Skeletal muscle tissue (tissue), 4 donors: ENCODE measurements around the gene OTC. TPM values are rescaled to one million over a fixed set of nuclear protein-coding genes. Genes with fewer than 3 reads are reported as not detected.

Experiments
- H3K27ac ChIP-seq: one replicate; pipeline ENCODE4 v1.7.0; 2013; ENCODE audit warnings: mild to moderate bottlenecking, low read depth, low read length, inconsistent platforms
- H3K27me3 ChIP-seq, 3 donors: one replicate each; pipeline ENCODE4 v1.7.0; 2013; ENCODE audit warnings: low read length in 3 of 3; ENCODE audit not compliant: control insufficient read depth in 3 of 3, insufficient read depth in 3 of 3
- H3K36me3 ChIP-seq, 3 donors: one replicate each; pipeline ENCODE4 v1.7.0; 2013; ENCODE audit warnings: low read length in 3 of 3; ENCODE audit not compliant: control insufficient read depth in 3 of 3, insufficient read depth in 3 of 3
- H3K4me1 ChIP-seq, 3 donors: one replicate each; pipeline ENCODE4 v1.7.0; 2013; ENCODE audit warnings: low read length in 3 of 3, mild to moderate bottlenecking in 3 of 3; ENCODE audit not compliant: control insufficient read depth in 3 of 3, insufficient read depth in 3 of 3
- H3K4me3 ChIP-seq, 3 donors: one replicate each; pipeline ENCODE4 v1.7.0; 2013; ENCODE audit warnings: low read length in 3 of 3
- H3K9ac ChIP-seq, 3 donors: one replicate each; pipeline ENCODE4 v1.7.0; 2013; ENCODE audit warnings: low read length in 3 of 3, mild to moderate bottlenecking in 3 of 3, moderate library complexity in 2 of 3, low read depth in 1 of 3
- H3K9me3 ChIP-seq, 3 donors: one replicate each; pipeline ENCODE4 v1.7.0; 2013; ENCODE audit warnings: low read length in 3 of 3; ENCODE audit not compliant: control insufficient read depth in 3 of 3
- total RNA-seq: library from RNA; depleted of rRNA; stranded (reverse); fragments of >200 nt; gene quantifications from one replicate; pipeline ENCODE4 v1.2.3, GENCODE V29; 2014
- donor health status: Osteomylitis.

OTC gene
- total RNA-seq, 1 donor from 2014 or later: not detected

DNA sequence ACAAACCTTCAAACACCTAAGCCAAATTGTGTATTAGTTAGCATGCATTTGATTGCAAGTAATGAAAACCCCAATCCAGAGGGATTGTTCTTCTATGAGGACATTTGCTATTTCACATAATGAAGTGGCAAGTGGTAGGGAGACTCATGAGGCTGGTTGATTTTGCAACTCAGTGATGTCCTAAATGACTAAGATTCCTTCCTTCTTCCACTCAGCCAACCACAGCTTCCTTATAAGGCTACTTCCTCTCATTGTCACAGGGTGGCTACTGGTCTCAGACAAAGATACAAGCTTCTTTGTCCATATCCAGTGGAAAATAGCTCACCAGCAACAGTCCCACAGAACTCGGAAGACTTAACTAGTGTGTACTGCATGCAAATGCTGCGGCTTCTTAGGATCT is 5.3 kb upstream of the OTC start:
- no peaks in the 10 kb centered on the region for H3K4me1 ChIP-seq
- no peak overlapping the region for H3K27ac ChIP-seq
- no peaks in the 10 kb centered on the region for H3K27me3 ChIP-seq
- no peak overlapping the region for H3K4me3 ChIP-seq
- no peaks in the 10 kb centered on the region for H3K36me3 ChIP-seq
- no peaks in the 10 kb centered on the region for H3K9me3 ChIP-seq
- no peak overlapping the region for H3K9ac ChIP-seq

DNA sequence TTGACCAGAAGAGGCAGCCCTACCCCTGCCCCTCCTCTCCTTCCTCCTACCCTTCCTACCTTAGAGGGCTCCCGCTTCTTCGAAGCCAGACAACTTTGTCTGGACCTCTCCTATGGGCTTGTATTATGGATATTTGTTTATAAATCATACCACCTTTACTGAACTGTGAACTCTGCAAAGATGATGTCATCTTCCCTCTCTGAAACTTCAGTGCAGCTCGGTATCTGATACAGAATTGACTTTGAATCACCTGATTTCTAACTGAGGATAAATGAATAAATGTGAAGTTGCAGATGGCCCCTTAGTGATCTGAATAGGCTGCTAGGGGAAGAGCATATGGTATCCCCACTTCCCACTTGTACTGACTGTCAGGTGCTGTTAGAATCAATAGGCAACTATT is 1.1 kb upstream of the OTC start:
- Histone ChIP-seq H3K27ac (no peak overlapping the region), H3K4me3 (no peak overlapping the region)

DNA sequence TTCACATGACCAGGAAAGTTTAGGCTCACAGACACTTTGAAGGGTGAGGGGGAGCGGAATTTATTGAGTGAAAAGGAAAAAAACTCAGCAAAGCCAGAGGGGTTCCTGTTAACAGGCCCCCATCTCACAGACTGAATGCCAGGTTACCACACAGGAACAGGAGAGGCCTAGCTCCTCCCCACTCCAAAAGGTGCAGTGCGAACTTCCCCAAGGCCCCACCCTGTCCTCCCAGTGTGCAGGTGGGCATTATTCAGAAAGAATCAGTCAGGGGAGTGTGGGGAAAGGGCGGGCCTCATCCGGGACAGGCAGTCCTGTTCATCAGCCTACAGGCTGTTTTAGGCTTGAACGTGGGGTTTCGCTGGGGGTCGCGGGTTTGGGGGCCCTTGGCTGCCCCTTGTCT is 4.0 kb downstream of the OTC start:
- H3K27ac ChIP-seq: no peak overlapping the region
- no peaks in the 10 kb centered on the region for H3K36me3 ChIP-seq
- H3K9me3 ChIP-seq: no peaks in the 10 kb centered on the region
- no peaks in the 10 kb centered on the region for H3K4me1 ChIP-seq
- no peak overlapping the region for H3K4me3 ChIP-seq
- no peaks in the 10 kb centered on the region for H3K27me3 ChIP-seq
- no peak overlapping the region for H3K9ac ChIP-seq

More for the DNA sequence above, 1.1 kb upstream of the OTC start:
- no peaks in the 10 kb centered on the region for H3K4me1 ChIP-seq
- no peaks in the 10 kb centered on the region for H3K36me3 ChIP-seq
- H3K27me3 ChIP-seq: no peaks in the 10 kb centered on the region
- H3K9me3 ChIP-seq: no peaks in the 10 kb centered on the region
- H3K9ac ChIP-seq: no peak overlapping the region

DNA sequence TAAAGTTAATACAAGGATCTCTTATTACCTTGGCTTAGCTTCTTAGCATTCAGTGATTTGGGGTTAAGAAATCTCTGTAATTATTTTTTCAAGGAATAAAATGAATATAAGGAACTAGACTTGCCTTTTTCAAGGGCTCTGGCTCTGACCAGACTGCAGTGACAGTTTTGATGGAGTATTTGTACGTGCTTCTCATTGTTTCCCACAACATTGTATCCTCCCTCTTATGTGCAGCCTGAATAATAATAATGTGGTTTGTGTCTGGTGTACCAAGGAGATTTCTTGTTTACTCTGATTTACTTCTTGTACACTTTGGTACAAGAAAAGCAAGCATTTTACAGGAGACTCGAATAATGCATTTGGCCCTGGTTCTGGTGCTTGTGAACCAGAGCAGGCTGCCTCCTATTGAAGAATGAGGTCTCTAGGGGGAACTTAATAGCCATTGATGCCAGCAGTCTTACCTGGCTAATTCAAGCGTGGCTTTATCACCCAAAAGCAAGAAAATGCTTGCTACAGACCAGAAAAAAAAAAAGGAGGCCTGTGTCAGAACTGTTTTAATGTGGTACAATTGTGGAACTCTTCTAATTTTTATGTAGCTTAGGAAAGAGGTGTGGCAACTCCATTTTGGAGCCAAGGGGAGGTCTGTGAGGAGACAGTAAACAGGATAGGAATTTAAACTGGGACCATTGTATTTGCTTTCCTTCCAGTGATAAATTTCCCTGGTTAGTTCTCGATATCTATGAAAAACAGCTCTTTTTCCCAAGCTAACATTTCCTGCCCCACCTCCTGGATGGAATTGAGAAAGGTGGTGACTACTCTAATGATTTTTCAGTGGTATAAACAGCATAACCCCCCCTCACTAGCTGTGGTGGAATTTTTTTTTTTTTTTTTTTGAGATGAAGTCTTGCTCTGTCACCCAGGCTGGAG is 5.6 kb downstream of the OTC start:
- Histone ChIP-seq H3K27me3 (no peaks in the 10 kb centered on the region), H3K27ac (no peak overlapping the region), H3K9me3 (no peaks in the 10 kb centered on the region), H3K4me3 (no peak overlapping the region), H3K4me1 (no peaks in the 10 kb centered on the region), H3K9ac (no peak overlapping the region), H3K36me3 (no peaks in the 10 kb centered on the region)

DNA sequence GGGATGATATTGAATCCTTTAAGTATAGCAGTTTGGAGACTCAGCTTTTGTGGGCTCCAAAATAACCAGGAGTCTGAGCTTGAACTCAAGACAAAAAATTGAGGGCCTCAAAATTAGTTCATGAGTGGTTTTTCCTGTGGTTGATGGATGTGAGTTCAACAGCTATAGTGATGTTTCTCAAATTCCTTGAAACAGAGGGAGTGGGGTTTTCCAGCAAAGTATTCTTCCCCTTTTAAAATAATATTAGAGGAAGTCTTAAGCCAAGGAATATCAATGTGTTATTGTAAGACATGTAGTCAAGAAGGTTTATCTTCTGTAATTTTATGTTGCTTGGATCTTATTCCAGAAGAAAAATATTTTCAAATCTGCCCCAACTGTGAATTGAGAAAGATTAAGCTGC is 10.6 kb downstream of the OTC start:
- no peaks in the 10 kb centered on the region for H3K36me3 ChIP-seq
- H3K4me1 ChIP-seq: no peaks in the 10 kb centered on the region
- H3K4me3 ChIP-seq: no peak overlapping the region
- H3K27me3 ChIP-seq: no peaks in the 10 kb centered on the region
- H3K9ac ChIP-seq: no peak overlapping the region
- no peak overlapping the region for H3K27ac ChIP-seq
- no peaks in the 10 kb centered on the region for H3K9me3 ChIP-seq

DNA sequence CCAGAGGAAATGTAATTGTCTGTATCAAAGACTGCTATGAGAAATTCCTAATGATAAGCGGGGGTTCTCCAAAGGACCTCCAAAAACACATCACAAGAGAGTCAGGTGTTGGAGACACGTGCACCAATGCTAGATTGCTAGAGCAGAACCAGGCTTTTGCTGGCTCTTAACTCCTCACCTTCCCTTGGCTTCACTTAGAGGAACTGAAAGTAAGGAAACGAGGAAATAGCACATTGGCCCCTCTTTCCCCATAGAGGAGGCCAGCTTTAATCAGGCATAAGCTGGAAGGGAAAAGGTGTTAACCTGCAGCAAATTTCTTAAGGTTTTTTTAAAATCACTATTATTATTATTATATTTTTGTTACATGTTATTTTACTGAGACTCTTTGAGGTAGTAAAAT is 13.6 kb downstream of the OTC start:
- no peaks in the 10 kb centered on the region for H3K27me3 ChIP-seq
- no peaks in the 10 kb centered on the region for H3K4me1 ChIP-seq
- H3K9me3 ChIP-seq: no peaks in the 10 kb centered on the region
- no peak overlapping the region for H3K4me3 ChIP-seq
- H3K27ac ChIP-seq: no peak overlapping the region
- no peak overlapping the region for H3K9ac ChIP-seq
- H3K36me3 ChIP-seq: no peaks in the 10 kb centered on the region

DNA sequence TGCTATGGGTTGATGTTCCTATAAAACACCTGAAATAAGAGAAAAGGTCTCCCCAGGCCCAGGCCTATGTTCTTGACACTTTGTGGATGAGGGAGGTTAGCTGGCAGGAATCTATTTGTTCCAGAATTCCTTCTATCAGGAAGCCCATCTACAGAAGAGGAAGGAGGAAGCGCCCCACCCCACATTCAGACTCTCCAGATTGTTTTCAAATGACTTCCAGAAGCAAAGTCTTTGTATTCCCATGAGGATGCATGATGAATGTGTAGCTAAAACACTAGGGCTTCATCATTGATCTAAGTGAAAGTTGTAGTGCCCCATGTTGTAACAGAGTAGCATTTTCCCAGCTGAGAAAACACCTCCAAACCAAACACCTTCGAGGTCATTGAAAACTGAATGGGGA is 16.4 kb downstream of the OTC start:
- no peak overlapping the region for H3K4me3 ChIP-seq
- no peaks in the 10 kb centered on the region for H3K4me1 ChIP-seq
- H3K9ac ChIP-seq: no peak overlapping the region
- H3K36me3 ChIP-seq: no peaks in the 10 kb centered on the region
- H3K9me3 ChIP-seq: no peaks in the 10 kb centered on the region
- H3K27ac ChIP-seq: no peak overlapping the region
- H3K27me3 ChIP-seq: no peaks in the 10 kb centered on the region

DNA sequence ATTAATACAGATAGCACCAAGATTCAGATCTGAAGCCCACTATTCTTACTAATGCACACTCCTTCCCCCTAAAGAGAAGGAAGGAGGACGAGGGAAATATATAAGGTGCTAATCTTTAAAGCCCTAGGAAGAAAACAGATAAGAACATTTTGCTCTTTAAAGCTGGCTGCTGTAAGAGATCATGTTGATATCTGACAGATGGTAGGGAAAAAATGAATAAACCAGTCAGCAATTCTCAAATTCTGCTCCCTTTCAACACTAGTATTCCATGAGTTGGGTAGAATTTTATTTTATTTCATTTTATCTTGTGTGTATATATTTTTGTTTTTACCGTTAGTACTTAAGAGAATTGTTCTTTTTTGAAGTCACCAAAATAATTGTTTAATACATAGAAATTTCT is 19.2 kb downstream of the OTC start:
- H3K27ac ChIP-seq: no peak overlapping the region
- H3K9me3 ChIP-seq: no peaks in the 10 kb centered on the region
- no peaks in the 10 kb centered on the region for H3K36me3 ChIP-seq
- no peaks in the 10 kb centered on the region for H3K4me1 ChIP-seq
- H3K27me3 ChIP-seq: no peaks in the 10 kb centered on the region
- no peak overlapping the region for H3K9ac ChIP-seq
- H3K4me3 ChIP-seq: no peak overlapping the region

DNA sequence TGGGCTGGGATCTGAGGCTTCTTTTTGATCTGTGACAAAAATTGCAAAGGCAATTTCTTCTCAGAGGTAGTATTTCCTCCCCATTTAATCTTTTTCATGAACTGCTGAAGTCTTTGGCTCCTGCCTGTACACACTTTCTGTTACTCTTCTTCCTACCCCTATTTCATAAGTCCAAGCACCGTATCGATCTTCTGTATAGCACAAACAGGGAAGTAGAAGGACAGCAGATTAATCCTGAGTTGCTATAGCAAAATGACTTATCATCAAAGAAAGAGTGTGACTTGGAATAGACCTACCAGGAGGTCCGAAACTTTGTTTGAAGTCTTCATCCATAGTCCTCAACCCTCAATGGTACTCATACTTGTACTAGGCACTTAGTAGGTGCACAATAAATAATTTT is 22.0 kb downstream of the OTC start:
- Histone ChIP-seq H3K4me1 (no peaks in the 10 kb centered on the region), H3K9ac (no peak overlapping the region), H3K4me3 (no peak overlapping the region), H3K27me3 (no peaks in the 10 kb centered on the region), H3K36me3 (no peaks in the 10 kb centered on the region), H3K27ac (no peak overlapping the region), H3K9me3 (no peaks in the 10 kb centered on the region)

DNA sequence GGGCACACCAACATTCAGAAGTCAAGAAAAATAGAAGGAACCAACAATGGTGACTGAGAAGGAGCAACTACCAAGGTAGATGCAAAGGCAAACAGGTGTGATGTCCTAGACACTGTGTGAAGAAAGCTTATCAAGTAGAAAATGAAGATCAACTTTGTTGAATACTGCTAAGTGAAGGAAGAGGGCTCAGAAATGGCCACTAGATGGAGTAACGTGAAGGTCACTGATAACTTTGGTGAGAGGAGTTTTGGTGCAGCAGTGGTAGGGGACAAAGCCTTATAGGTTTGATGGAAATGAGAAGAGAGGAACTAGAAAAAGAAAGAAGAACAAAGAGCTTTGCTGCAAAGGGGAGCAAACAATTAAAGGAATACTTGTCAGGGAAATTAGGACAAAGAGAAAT is 23.5 kb downstream of the OTC start:
- H3K4me1 ChIP-seq: no peaks in the 10 kb centered on the region
- H3K9ac ChIP-seq: no peak overlapping the region
- no peak overlapping the region for H3K4me3 ChIP-seq
- H3K36me3 ChIP-seq: no peaks in the 10 kb centered on the region
- no peaks in the 10 kb centered on the region for H3K9me3 ChIP-seq
- H3K27ac ChIP-seq: no peak overlapping the region
- no peaks in the 10 kb centered on the region for H3K27me3 ChIP-seq
